Sigmoid colon (tissue), 7 donors: ENCODE data around the gene SUGCT. TPM values are rescaled to one million over a fixed set of nuclear protein-coding genes. Genes with fewer than 3 reads are reported as not detected.
A peak's percentile ranks its signal among the peaks of the same experiment; 100 is the strongest.

ENCODE experiments used
- DNase-seq: peaks from one replicate; pipeline ENCODE4 v3.0.0-alpha.2; 2019
- H3K27ac ChIP-seq, 4 donors: fragments of 200-600 bp; sonication (generic); one replicate each; pipeline ENCODE4 v1.5.1; 2016 to 2019; ENCODE audit warnings: mild to moderate bottlenecking in 1 of 4
- H3K27me3 ChIP-seq, 3 donors: fragments of 200-600 bp; sonication (generic); one replicate each; pipeline ENCODE4 v1.5.1; 2019; ENCODE audit warnings: mild to moderate bottlenecking in 1 of 3
- H3K36me3 ChIP-seq, 4 donors: fragments of 200-600 bp; sonication (generic); one replicate each; pipeline ENCODE4 v1.5.1; 2016 to 2019
- H3K4me1 ChIP-seq, 4 donors: fragments of 200-600 bp; sonication (generic); one replicate each; pipeline ENCODE4 v1.5.1; 2017 to 2019
- H3K4me3 ChIP-seq, 4 donors: fragments of 200-600 bp; sonication (generic); one replicate each; pipeline ENCODE4 v1.5.1; 2017 to 2019; ENCODE audit warnings: mild to moderate bottlenecking in 2 of 4, moderate library complexity in 1 of 4
- H3K9me3 ChIP-seq, 4 donors: fragments of 200-600 bp in 3 of 4; sonication (generic) in 3 of 4; one replicate each; pipeline versions ENCODE4 v1.5.1 to v1.6.1; 2013 to 2019
- EP300 ChIP-seq, 4 donors: sonication (generic); formaldehyde crosslinking; IDR thresholded peaks; one replicate each; pipeline ENCODE4 v1.6.1; 2017; ENCODE audit warnings: antibody characterized with exemption in 4 of 4
- POLR2A ChIP-seq, 2 donors: fragments of 450-650 bp; IDR thresholded peaks; one replicate each; pipeline ENCODE4 v1.6.1; 2016; ENCODE audit warnings: antibody characterized with exemption in 2 of 2, mild to moderate bottlenecking in 2 of 2, moderate library complexity in 2 of 2
- POLR2AphosphoS5 ChIP-seq, 4 donors: sonication (generic); formaldehyde crosslinking; IDR thresholded peaks; one replicate each; pipeline ENCODE4 v1.6.1; 2017; ENCODE audit warnings: antibody characterized with exemption in 4 of 4
- WGBS, 2 donors: extraction: QIAGEN DNeasy Blood & Tissue Kit; methylation state at CpG; one replicate each; pipeline ENCODE4 v1.1.7; 2013; 5-methylcytosine and 5-hydroxymethylcytosine counted together
- intact Hi-C: fragments of 100-400 bp; cut with DNase I; formaldehyde crosslinking; loops from one replicate; pipeline ENCODE4 v1.15.1; 2023
- polyA plus RNA-seq, 3 donors: library from polyadenylated mRNA; stranded (reverse); fragments of 200-250 nt; gene quantifications; one replicate each; pipeline ENCODE4 v1.2.3, GENCODE V29; 2013
- total RNA-seq, 4 donors: library from RNA; depleted of rRNA; stranded (reverse); fragments of >200 nt; gene quantifications; one replicate each; pipeline ENCODE4 v1.1.0, GENCODE V29; 2016
- TF ChIP-seq, protein P1 (sequence below), 4 experiments: fragments of 450-650 bp in 3 of 4; fragments of 200-600 bp in 1 of 4; IDR thresholded peaks; one replicate each; pipeline ENCODE4 v1.5.1; 2016 to 2019; ENCODE audit warnings: antibody characterized with exemption in 4 of 4, mild to moderate bottlenecking in 3 of 4, moderate library complexity in 2 of 4
- donor health status: healthy with polysubstance abuse.
- donor health status: Bipolar disorder and iron deficiency.
- donor health status: healthy.

Gene SUGCT
- total and polyA plus RNA-seq, 7 donors = 2.3 to 25.9 (median 6.3) TPM

GRCh38 chr7:40429826-40430225, 295.0 kb downstream of the SUGCT start:
- Histone ChIP-seq H3K4me3 (no peak overlapping the region), H3K27me3 (no peaks in the 10 kb centered on the region), H3K4me1 (peaks cover 0 to 4% (median 0%) of the 10 kb centered on the region in 4 donors), H3K36me3 (no peaks in the 10 kb centered on the region), H3K9me3 (no peaks in the 10 kb centered on the region), H3K27ac (no peak overlapping the region)
- intact Hi-C loops = no loop called here
- TF ChIP-seq, protein P1, sequence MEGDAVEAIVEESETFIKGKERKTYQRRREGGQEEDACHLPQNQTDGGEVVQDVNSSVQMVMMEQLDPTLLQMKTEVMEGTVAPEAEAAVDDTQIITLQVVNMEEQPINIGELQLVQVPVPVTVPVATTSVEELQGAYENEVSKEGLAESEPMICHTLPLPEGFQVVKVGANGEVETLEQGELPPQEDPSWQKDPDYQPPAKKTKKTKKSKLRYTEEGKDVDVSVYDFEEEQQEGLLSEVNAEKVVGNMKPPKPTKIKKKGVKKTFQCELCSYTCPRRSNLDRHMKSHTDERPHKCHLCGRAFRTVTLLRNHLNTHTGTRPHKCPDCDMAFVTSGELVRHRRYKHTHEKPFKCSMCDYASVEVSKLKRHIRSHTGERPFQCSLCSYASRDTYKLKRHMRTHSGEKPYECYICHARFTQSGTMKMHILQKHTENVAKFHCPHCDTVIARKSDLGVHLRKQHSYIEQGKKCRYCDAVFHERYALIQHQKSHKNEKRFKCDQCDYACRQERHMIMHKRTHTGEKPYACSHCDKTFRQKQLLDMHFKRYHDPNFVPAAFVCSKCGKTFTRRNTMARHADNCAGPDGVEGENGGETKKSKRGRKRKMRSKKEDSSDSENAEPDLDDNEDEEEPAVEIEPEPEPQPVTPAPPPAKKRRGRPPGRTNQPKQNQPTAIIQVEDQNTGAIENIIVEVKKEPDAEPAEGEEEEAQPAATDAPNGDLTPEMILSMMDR (IDR thresholded peaks at IDR 0.05) = no peak
- TF ChIP-seq POLR2AphosphoS5 (IDR thresholded peaks at IDR 0.05) (no peak), POLR2A (IDR thresholded peaks at IDR 0.05) (no peak), EP300 (IDR thresholded peaks at IDR 0.05) (no peak)
- 96% methylated on average over 2 of the region's 2 CpGs for WGBS, 2 donors
- DNase-seq = no peak

GRCh38 chr7:40432046-40432445, 297.2 kb downstream of the SUGCT start:
- no peaks in the 10 kb centered on the region for H3K36me3 ChIP-seq
- TF ChIP-seq POLR2A (IDR thresholded peaks at IDR 0.05) (no peak), POLR2AphosphoS5 (IDR thresholded peaks at IDR 0.05) (no peak), EP300 (IDR thresholded peaks at IDR 0.05) (no peak)
- TF ChIP-seq, protein P1 (IDR thresholded peaks at IDR 0.05) = no peak
- intact Hi-C loops = no loop called here
- no peak for DNase-seq
- WGBS, 2 donors = 98 to 99% methylated on average over 2 of the region's 2 CpGs
- no peaks in the 10 kb centered on the region for H3K27me3 ChIP-seq
- no peak overlapping the region for H3K4me3 ChIP-seq
- no peak overlapping the region for H3K27ac ChIP-seq
- H3K9me3 ChIP-seq = no peaks in the 10 kb centered on the region
- peaks cover 0 to 10% (median 3%) of the 10 kb centered on the region in 4 donors for H3K4me1 ChIP-seq

GRCh38 chr7:40436710-40437109, 301.9 kb downstream of the SUGCT start:
- intact Hi-C loops = no loop called here

DNA sequence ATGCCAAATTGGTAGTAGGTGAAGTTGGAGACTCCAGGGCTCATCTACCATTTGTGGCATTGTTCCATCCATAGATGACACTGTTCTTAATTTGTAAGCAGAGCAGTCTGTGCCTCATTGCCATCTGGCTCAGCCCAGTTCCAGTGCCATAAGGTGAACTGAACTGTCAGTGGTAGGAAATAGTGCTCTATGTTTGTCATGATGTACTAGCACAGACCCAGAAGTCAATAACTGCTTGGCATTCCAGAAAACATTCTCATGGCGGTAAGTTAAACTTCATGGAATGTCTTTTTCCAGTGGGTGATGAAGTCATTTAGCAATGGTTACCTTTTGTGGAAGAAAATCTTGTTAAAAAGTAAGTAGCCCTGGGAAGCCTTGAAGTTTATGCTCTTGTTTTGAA, 302.7 kb downstream of the SUGCT start:
- Histone ChIP-seq H3K9me3 (peaks cover 0 to 10% (median 6%) of the 10 kb centered on the region in 4 donors), H3K27me3 (no peaks in the 10 kb centered on the region), H3K4me3 (no peak overlapping the region), H3K27ac (peak overlapping the region in 3 of 4 donors; percentile 48 to 71 (median 70)), H3K4me1 (peaks cover 0 to 20% (median 12%) of the 10 kb centered on the region in 4 donors), H3K36me3 (no peaks in the 10 kb centered on the region)
- intact Hi-C loops = no loop called here
- 32 to 56% methylated on average over 1 of the region's 1 CpG for WGBS, 2 donors
- TF ChIP-seq POLR2AphosphoS5 (IDR thresholded peaks at IDR 0.05) = no peak
- TF ChIP-seq, protein P1 (IDR thresholded peaks at IDR 0.05) = no peak
- TF ChIP-seq EP300 (IDR thresholded peaks at IDR 0.05) = no peak
- TF ChIP-seq POLR2A (IDR thresholded peaks at IDR 0.05) = no peak
- DNase-seq = no peak

More at GRCh38 chr7:40436710-40437109, 301.9 kb downstream of the SUGCT start:
- DNase-seq = no peak
- no peaks in the 10 kb centered on the region for H3K27me3 ChIP-seq
- no peaks in the 10 kb centered on the region for H3K36me3 ChIP-seq
- TF ChIP-seq, protein P1 (IDR thresholded peaks at IDR 0.05) = no peak
- TF ChIP-seq EP300 (IDR thresholded peaks at IDR 0.05) = no peak
- no peak for TF ChIP-seq POLR2A (IDR thresholded peaks at IDR 0.05)
- no peak for TF ChIP-seq POLR2AphosphoS5 (IDR thresholded peaks at IDR 0.05)
- no peak overlapping the region for H3K4me3 ChIP-seq
- peak overlapping the region in 2 of 4 donors; percentile 70 to 71 for H3K27ac ChIP-seq
- peaks cover 0 to 20% (median 12%) of the 10 kb centered on the region in 4 donors for H3K4me1 ChIP-seq
- 95 to 96% methylated on average over 1 of the region's 1 CpG for WGBS, 2 donors
- H3K9me3 ChIP-seq = peaks cover 0 to 6% (median 4%) of the 10 kb centered on the region in 4 donors
